Uterus (tissue), 4 donors: ENCODE measurements around the gene PPFIBP2. TPM values are rescaled to one million over a fixed set of nuclear protein-coding genes. Genes with fewer than 3 reads are reported as not detected.

Experiments used
- DNase-seq, 2 donors: peaks; one replicate each; pipeline ENCODE4 v3.0.0-alpha.2; 2019 to 2020
- H3K27ac ChIP-seq, 2 donors: fragments of 200-600 bp; sonication (generic); 1 replicate in 1 of 2; 2 replicates in 1 of 2; pipeline ENCODE4 v1.5.1; 2016 to 2018
- H3K27me3 ChIP-seq, 2 donors: fragments of 200-600 bp; sonication (generic); one replicate each; pipeline ENCODE4 v1.5.1; 2018 to 2019; ENCODE audit warnings: control low read depth in 1 of 2
- H3K36me3 ChIP-seq, 2 donors: fragments of 200-600 bp; sonication (generic); one replicate each; pipeline ENCODE4 v1.5.1; 2019; ENCODE audit warnings: control low read depth in 1 of 2
- H3K4me1 ChIP-seq, 2 donors: fragments of 200-600 bp; sonication (generic); one replicate each; pipeline ENCODE4 v1.5.1; 2018 to 2019; ENCODE audit warnings: control low read depth in 1 of 2
- H3K4me3 ChIP-seq, 2 donors: fragments of 200-600 bp; sonication (generic); 1 replicate in 1 of 2; 2 replicates in 1 of 2; pipeline ENCODE4 v1.5.1; 2018 to 2019; ENCODE audit warnings: mild to moderate bottlenecking in 1 of 2
- H3K9me3 ChIP-seq, 2 donors: fragments of 200-600 bp; sonication (generic); one replicate each; pipeline ENCODE4 v1.5.1; 2019; ENCODE audit warnings: control low read depth in 1 of 2
- CTCF ChIP-seq, 4 experiments: fragments of 200-600 bp in 2 of 4; fragments of 450-650 bp in 2 of 4; sonication (generic) in 2 of 4; IDR thresholded peaks; one replicate each; pipeline ENCODE4 v1.5.1; 2016 to 2019; ENCODE audit warnings: antibody characterized with exemption in 4 of 4, mild to moderate bottlenecking in 2 of 4, moderate library complexity in 1 of 4
- POLR2A ChIP-seq, 2 donors: fragments of 450-650 bp; IDR thresholded peaks; one replicate each; pipeline ENCODE4 v1.6.1; 2016; ENCODE audit warnings: antibody characterized with exemption in 2 of 2, mild to moderate bottlenecking in 1 of 2, moderate library complexity in 1 of 2
- intact Hi-C: fragments of 100-400 bp; cut with DNase I; formaldehyde crosslinking; loops from one replicate; pipeline ENCODE4 v1.15.1; 2023; ENCODE audit warnings: low total_unique reads
- total RNA-seq, 4 donors: library from RNA; depleted of rRNA in 3 of 4; stranded (reverse); fragments of >200 nt in 3 of 4; gene quantifications; one replicate each; pipeline versions ENCODE4 v1.1.0 to v1.2.4, GENCODE V29; 2014 to 2023
- donor health status: DM: yes; HTN: yes; CAD: no.

The PPFIBP2 gene
- total RNA-seq, 4 donors from 2014 or later = 2.1 to 36.2 (median 15.2) TPM

GRCh38 chr11:7677071-7677470 is 163.3 kb downstream of the PPFIBP2 start:
- peaks cover 4 to 12% of the 10 kb centered on the region in 2 donors for H3K4me1 ChIP-seq
- no peak for TF ChIP-seq POLR2A (IDR thresholded peaks at IDR 0.05)
- TF ChIP-seq CTCF (IDR thresholded peaks at IDR 0.05) = no peak
- H3K36me3 ChIP-seq = no peaks in the 10 kb centered on the region
- no peaks in the 10 kb centered on the region for H3K9me3 ChIP-seq
- DNase-seq = no peak
- H3K27me3 ChIP-seq = no peaks in the 10 kb centered on the region
- intact Hi-C loops = no loop called here
- H3K4me3 ChIP-seq = no peak overlapping the region
- peak overlapping the region; percentile 74 to 91 for H3K27ac ChIP-seq

GRCh38 chr11:7677796-7678201 is 164.0 kb downstream of the PPFIBP2 start:
- no peak for TF ChIP-seq POLR2A (IDR thresholded peaks at IDR 0.05)
- TF ChIP-seq CTCF (IDR thresholded peaks at IDR 0.05) = no peak
- peak in 1 of 2 donors; percentile 69 for DNase-seq
- Histone ChIP-seq H3K9me3 (no peaks in the 10 kb centered on the region), H3K36me3 (no peaks in the 10 kb centered on the region), H3K27me3 (no peaks in the 10 kb centered on the region), H3K4me3 (no peak overlapping the region), H3K4me1 (peaks cover 4 to 12% of the 10 kb centered on the region in 2 donors), H3K27ac (peak overlapping the region; percentile 74 to 91)
- intact Hi-C loops = no loop called here

- Histone ChIP-seq H3K4me3 (no peak overlapping the region), H3K9me3 (no peaks in the 10 kb centered on the region), H3K27ac (no peak overlapping the region), H3K36me3 (no peaks in the 10 kb centered on the region), H3K27me3 (no peaks in the 10 kb centered on the region), H3K4me1 (peaks cover 0 to 5% of the 10 kb centered on the region in 2 donors)
- DNase-seq = no peak
- intact Hi-C loops = no loop called here
- no peak for TF ChIP-seq CTCF (IDR thresholded peaks at IDR 0.05)
- TF ChIP-seq POLR2A (IDR thresholded peaks at IDR 0.05) = no peak
These were observed 169.8 kb downstream of the PPFIBP2 start for GRCh38 chr11:7683571-7683970.

GRCh38 chr11:7686761-7687160 is 173.0 kb downstream of the PPFIBP2 start:
- TF ChIP-seq POLR2A (IDR thresholded peaks at IDR 0.05) (no peak), CTCF (IDR thresholded peaks at IDR 0.05) (no peak)
- H3K27ac ChIP-seq = no peak overlapping the region
- intact Hi-C loops = loop anchor here (5.0 kb wide), 1 partner anchor 114 kb away; no protein-coding TSS in a partner anchor
- no peaks in the 10 kb centered on the region for H3K4me1 ChIP-seq
- no peaks in the 10 kb centered on the region for H3K27me3 ChIP-seq
- H3K4me3 ChIP-seq = no peak overlapping the region
- H3K36me3 ChIP-seq = no peaks in the 10 kb centered on the region
- DNase-seq = no peak
- H3K9me3 ChIP-seq = no peaks in the 10 kb centered on the region

GRCh38 chr11:7687386-7687785 is 173.6 kb downstream of the PPFIBP2 start:
- Histone ChIP-seq H3K4me3 (no peak overlapping the region), H3K9me3 (no peaks in the 10 kb centered on the region), H3K27me3 (no peaks in the 10 kb centered on the region), H3K4me1 (no peaks in the 10 kb centered on the region), H3K27ac (no peak overlapping the region), H3K36me3 (no peaks in the 10 kb centered on the region)
- TF ChIP-seq POLR2A (IDR thresholded peaks at IDR 0.05) = no peak
- TF ChIP-seq CTCF (IDR thresholded peaks at IDR 0.05) = no peak
- DNase-seq = no peak
- intact Hi-C loops = loop anchor here (5.0 kb wide), 1 partner anchor 115 kb away; no protein-coding TSS in a partner anchor
